Activated CD8-positive, alpha-beta memory T cell treated with anti-CD3 and anti-CD28 coated beads, Interleukin-2, amount 50 U/mL, for 1 hour (primary cell): ENCODE results near the gene CDK8.
"Not testable (repeated sequence)": the region's sequence is repeated elsewhere in the genome, so short reads cannot be mapped to it uniquely, and the experiment has no call there.

Experiments used
- DNase-seq: peaks from one replicate; pipeline ENCODE4 v3.0.0-alpha.2; 2020; ENCODE audit errors: extremely low read depth

Gene CDK8

GRCh38 chr13:26312019-26312418, 58.1 kb downstream of the CDK8 start:
- not testable (repeated sequence) for DNase-seq

- not testable (repeated sequence) for DNase-seq
Observed at GRCh38 chr13:26316095-26316494, 62.2 kb downstream of the CDK8 start.

- no peak for DNase-seq
Observed at GRCh38 chr13:26320766-26321165, 66.8 kb downstream of the CDK8 start.

GRCh38 chr13:26323127-26323526, 69.2 kb downstream of the CDK8 start:
- DNase-seq: no peak

- no peak for DNase-seq
Observed at GRCh38 chr13:26323764-26324163, 69.8 kb downstream of the CDK8 start.

GRCh38 chr13:26324294-26324693, 70.4 kb downstream of the CDK8 start:
- DNase-seq: no peak

GRCh38 chr13:26324867-26325266, 70.9 kb downstream of the CDK8 start:
- no peak for DNase-seq

GRCh38 chr13:26325876-26326275, 71.9 kb downstream of the CDK8 start:
- DNase-seq: no peak

GRCh38 chr13:26326562-26326961, 72.6 kb downstream of the CDK8 start:
- no peak for DNase-seq

GRCh38 chr13:26327940-26328725, 74.2 kb downstream of the CDK8 start:
- no peak for DNase-seq

- DNase-seq: no peak
Observed at GRCh38 chr13:26335158-26335557, 81.2 kb downstream of the CDK8 start.

GRCh38 chr13:26340807-26341206, 86.9 kb downstream of the CDK8 start:
- DNase-seq: no peak

GRCh38 chr13:26342898-26343297, 89.0 kb downstream of the CDK8 start:
- DNase-seq: no peak

GRCh38 chr13:26343816-26344215, 89.9 kb downstream of the CDK8 start:
- no peak for DNase-seq

GRCh38 chr13:26344980-26345379, 91.1 kb downstream of the CDK8 start:
- no peak for DNase-seq

- no peak for DNase-seq
Observed at GRCh38 chr13:26348966-26349365, 95.0 kb downstream of the CDK8 start.

- no peak for DNase-seq
Observed at GRCh38 chr13:26362261-26362660, 108.3 kb downstream of the CDK8 start.

- no peak for DNase-seq
Observed at GRCh38 chr13:26370553-26370952, 116.6 kb downstream of the CDK8 start.

GRCh38 chr13:26372747-26373146, 118.8 kb downstream of the CDK8 start:
- DNase-seq: no peak

GRCh38 chr13:26376430-26376829, 122.5 kb downstream of the CDK8 start:
- DNase-seq: no peak

GRCh38 chr13:26377038-26377437, 123.1 kb downstream of the CDK8 start:
- no peak for DNase-seq

- no peak for DNase-seq
Observed at GRCh38 chr13:26378116-26378515, 124.2 kb downstream of the CDK8 start.

- DNase-seq: no peak
Observed at GRCh38 chr13:26379831-26380230, 125.9 kb downstream of the CDK8 start.

GRCh38 chr13:26380930-26381329, 127.0 kb downstream of the CDK8 start:
- no peak for DNase-seq
